NOMO-1 treated with dmso at 0.1 percent for 144 hours (cell line): ENCODE data around the gene CEACAM8.
"Not testable (repeated sequence)": the region's sequence is repeated elsewhere in the genome, so short reads cannot be mapped to it uniquely, and the experiment has no call there.

ENCODE experiments used
- DNase-seq: peaks from one replicate; lab custom pipeline; 2025; ENCODE audit not compliant: unreplicated experiment; lab: John Stamatoyannopoulos, UW

CEACAM8 gene

GRCh38 chr19:42546831-42547500, 47.8 kb downstream of the CEACAM8 start:
- no peak for DNase-seq

GRCh38 chr19:42544146-42544545, 50.6 kb downstream of the CEACAM8 start:
- no peak for DNase-seq

- no peak for DNase-seq
These were observed 51.9 kb downstream of the CEACAM8 start for GRCh38 chr19:42542791-42543190.

- DNase-seq, result no peak
These were observed 54.6 kb downstream of the CEACAM8 start for GRCh38 chr19:42540071-42540553.

- DNase-seq, result no peak
These were observed 55.6 kb downstream of the CEACAM8 start for GRCh38 chr19:42538841-42539709.

GRCh38 chr19:42535276-42535675, 59.4 kb downstream of the CEACAM8 start:
- not testable (repeated sequence) for DNase-seq

- no peak for DNase-seq
These were observed 60.3 kb downstream of the CEACAM8 start for GRCh38 chr19:42534391-42534790.

GRCh38 chr19:42532891-42533290, 61.8 kb downstream of the CEACAM8 start:
- no peak for DNase-seq

- DNase-seq, result no peak
These were observed 63.4 kb downstream of the CEACAM8 start for GRCh38 chr19:42531313-42531712.
